NCI-H226 (cell line): ENCODE results near the gene DNASE2B.
A peak's percentile ranks its signal among the peaks of the same experiment; 100 is the strongest.

Experiments used
- DNase-seq: peaks from one replicate; pipeline ENCODE4 v3.0.0-alpha.2; 2015

The DNASE2B gene

DNA sequence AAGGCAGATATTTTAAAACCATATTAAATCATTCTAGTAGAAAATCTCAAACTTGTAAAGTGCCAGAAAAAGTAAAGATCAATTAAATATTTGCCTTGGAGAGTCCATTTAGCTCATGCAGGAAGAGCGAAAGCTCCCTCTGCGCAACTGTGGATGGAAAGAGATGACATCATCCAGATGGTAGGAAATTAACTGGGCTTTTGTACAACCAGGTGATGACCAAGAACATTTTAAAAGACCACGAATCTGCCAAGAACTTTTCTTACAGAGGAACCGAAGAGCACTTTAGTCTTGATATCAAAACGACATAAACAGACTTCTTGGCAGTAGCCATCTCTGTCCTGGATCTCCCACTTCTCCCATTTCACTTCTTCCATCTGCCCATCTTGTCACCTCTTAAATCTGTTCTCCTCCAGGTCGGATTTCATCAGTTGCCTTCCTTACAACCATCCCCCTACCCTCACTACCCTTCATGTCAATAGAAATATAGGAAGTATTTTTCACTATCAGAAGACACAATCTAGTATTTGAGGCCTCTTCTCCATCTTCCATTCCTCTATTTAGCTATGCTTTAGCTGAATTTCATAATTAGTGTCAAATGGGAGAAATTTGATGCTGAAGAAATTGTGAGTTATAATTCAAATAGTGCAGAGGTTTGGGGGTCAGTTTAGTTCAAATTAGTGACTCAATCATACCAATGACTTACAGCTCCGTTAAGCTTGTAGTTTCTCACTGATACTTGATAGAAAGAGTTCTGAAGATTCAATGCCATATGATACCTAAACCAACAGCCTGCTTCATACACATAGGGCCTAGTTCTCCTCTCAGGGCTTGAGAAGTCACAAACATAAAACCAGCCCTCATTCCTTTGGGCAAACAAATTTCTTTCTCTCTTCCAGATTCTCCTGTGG is 22.0 kb upstream of the DNASE2B start:
- no peak for DNase-seq

DNA sequence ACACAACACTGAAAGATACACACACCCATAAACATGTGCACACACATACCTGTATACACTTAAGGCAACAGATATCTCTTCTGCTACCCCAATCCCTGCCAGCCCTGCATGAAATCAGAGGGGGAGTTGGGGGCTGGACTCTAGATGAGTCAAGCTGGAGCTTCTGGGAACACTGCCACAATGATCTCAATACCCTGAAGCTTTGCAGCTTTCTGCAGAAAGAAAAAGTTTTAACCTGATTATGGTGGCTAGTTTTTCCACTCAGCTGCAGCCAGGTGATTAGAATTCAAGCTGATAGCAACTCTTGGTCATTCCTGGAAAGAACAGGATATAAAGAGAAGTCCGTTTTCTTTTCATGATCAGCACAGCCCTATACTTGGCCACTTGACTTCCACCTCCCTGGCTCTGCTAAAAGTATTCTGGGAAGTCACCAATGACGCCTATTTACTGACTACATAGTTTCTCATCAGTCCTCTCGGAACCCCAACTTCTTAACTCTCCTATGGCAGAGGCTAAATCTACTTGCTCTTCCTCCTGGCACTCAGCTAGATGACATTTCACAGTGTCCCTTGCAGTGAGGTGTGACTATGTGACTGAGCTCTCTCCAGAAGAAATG is 20.7 kb upstream of the DNASE2B start:
- peak; percentile 79 for DNase-seq

DNA sequence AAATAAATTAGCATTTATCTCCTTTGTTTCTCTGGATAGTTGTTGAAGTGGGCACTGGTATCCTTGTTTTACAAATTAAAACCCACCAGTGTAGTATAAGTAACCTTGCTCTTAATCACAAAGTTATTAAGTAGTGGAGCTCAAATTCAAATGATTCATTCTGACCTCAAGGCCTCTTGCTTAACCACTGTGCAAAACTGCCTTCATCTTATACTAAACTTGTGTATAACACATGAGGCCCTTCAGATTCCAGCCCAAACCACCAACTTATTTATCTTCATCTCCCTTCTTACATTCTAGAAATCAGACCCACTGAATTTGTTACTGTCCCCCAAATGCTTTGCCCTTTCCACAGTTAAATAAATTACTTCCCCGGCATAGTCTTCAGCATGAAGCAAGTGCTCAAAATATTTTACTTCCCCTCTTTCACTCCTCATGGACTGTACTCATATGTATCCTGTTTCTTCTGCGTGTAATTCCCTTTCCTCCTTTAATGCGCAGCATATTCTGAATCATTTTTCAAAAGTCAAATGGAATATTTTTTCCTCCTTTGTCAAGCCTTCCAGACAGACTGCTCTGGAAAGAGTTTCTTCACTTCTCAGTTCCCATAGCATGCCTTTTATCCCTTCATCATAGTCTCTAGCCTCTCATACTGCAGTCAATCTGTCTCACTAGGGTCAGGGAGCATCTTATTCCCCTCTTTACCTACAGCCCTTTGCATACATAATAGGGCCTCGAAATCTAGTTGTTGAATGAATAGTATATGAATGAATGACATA is 19.0 kb upstream of the DNASE2B start:
- DNase-seq, result peak; percentile 72

DNA sequence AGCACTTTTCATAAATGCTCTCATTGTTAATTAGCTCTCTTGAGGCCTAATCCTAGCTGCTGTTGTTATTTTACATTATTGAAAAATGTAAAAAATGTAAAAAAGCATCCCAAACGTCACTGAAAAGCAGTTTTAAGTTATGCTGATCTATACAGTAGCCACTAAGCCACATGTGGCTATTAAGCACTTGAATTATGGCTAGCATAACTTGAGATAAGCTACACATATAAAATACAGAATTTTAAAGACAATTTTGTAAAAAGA is 18.4 kb upstream of the DNASE2B start:
- DNase-seq, result no peak

DNA sequence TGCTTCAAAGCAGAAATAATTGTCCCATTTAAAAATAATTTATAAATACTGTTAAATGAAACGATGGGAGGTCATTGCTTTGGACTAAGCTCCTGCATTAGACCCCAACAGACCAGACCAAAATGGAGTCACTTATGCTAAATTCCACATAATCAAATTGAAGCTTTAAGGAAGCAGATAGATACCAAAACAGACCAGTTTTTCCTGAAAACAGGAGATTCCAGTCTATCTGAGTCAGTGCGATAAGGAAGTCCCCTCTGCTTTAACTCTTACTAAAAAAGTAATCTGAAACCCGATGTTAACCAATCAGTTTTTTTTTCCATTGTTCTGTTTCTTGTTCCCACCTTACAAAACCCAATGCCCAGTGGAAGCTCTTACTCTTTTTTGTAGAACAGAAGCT is 16.2 kb upstream of the DNASE2B start:
- no peak for DNase-seq

DNA sequence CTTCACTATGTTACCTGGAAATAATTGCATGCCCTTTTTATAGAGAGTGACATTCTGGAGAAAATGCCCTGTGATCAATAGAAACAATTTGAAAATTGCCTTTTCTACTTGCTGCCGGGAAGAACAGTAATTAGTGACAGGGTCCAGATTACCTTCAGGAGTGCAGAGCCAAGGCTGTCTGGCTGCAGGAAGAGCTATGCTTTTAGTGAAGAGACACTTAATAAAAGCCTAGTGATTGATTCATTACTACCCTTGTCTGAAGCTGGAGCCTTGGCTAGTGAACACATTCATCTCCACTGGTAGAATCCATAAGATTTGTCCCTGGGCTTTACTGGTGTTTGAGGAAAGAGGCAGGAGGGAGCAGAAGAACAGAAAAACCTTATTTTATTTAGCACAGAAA is 12.9 kb upstream of the DNASE2B start:
- no peak for DNase-seq

DNA sequence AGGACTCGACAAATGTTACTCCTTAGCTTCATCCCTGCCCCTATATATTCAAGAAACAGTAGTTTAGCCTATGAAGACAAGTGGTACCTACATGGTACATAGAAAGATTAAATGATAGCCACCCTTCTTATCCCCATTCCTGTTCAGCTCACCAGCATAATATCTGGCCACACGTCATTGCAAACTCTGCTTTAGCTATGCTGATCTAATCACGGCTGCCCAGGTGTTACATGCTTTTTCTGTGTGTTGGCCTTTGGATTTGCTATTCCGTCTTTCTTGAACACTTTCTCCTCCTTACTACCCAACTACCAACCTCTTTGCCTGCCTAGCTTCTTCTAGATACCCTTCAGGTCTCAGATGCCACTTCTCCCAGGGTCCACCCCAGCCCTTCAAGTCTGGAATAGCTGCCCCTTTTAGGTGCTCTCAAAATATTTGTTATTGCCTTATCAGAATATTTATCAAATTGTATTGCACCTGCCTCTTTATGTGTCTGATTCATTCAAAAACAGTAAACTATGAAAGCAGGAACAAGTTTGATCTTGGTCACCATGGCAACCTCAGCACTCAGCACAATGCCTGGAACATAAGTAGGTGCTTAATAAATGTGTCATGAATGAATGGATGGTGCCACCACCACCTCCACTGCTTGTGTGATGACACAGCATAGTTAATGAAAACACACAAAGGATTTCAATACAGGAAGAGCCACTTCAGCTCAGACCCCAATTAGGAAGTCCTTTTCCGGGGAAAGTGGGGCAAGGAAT is 11.4 kb upstream of the DNASE2B start:
- DNase-seq, result no peak

DNA sequence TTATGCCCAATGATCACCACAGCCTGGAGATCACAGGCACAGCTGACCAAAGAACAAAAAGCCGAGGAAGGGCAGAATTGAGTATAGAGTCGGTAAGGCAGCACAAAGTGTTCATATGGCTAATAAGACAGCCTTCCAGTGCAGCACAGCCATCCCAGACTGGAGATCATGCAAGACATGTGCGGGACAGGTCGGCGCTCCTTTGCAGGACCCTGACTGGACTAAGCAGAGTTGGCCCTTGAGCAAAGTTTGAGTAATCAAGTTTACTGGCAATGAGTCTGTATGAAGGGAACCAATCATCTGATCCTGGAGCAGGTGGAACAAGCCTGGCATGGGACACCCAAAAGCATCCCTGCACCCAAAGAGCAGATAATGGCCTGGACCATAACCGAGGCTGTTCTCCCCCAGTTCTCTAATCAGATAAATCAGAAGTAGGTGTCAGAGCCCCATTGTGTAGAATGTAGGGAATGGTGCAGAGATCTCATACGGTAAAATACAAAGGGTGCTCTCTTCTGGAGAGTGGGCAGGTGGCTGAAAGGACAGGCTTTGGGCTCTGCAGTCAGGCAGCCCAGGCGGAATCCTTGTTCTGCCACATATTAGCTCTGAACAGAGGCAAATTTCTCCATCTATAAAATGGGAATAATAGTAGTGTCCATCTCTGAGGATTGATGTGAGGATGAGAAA is 10.7 kb upstream of the DNASE2B start:
- DNase-seq, result no peak

DNA sequence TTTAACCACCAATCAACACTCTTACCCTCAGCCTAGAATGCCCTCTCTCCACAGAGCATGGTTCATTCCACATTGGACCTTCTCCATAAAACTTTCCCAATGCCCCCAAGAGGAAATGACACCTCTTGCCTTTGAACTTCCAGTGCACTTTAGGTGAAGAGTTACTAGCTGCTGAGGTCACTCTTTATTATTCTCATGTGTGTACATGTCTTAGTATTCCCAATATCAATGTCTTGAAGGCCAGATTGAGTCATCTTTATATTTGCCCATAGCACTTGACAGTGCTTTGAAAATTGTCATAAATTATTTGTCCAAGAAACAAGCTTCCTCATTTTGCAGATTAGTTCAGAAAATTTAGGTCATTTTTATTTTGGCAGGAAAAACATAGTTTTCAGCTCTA is 8.1 kb upstream of the DNASE2B start:
- DNase-seq, result no peak

DNA sequence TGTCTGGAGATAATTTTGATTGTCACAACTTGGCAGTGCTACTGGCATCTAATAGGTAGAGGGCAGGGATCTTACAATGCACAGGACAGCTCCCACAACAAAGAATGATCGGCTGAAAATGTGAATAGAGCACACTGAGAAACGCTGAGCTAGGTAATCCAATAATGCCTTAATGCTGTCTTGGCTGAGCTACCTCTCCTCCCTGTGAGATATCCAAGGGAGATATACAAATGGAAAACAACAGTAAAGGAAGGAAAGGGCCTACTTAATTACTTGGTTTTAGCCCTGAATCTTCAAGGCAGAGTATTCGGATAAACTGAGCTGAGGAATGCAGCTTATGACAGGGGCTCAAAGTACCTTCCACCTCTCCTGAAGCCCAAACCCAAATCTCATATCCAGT is 2.9 kb downstream of the DNASE2B start:
- DNase-seq, result no peak

DNA sequence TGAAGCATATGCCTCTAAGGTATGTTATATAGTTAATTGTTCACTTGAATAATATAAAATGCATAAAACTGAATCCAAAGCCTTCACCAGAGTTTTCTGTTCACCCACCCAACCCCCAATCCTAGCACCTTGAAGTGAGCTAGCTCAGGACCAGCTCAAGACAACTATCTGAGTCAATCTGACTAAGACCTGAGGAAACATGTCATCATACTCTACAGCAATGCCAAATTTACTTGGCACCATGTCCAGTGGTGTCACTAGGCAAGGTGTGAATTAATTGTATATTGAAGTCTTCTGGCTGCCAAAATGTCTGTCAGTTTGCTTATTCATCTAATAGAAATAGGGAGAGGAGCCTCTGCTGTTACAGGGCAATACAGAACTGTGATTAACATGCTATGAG is 3.8 kb downstream of the DNASE2B start:
- DNase-seq, result peak; percentile 26

DNA sequence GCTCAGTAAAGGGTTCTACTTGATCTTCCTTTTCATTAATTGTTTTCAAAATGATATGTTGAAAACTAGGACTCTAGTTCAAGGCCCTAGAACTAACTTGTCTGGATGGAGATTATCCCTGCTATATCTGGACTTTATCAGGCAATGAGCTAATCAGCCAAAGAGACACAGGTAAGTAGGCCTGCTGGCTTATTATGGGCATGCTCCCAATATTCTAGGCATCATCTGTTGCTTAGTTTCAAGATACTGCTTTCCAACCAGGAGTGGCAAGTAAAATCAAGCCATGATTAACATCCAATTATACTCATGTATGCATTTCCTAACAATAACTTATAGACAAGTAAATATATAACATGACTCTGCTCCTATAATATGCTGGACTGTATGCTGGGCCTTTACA is 4.2 kb downstream of the DNASE2B start:
- DNase-seq, result no peak

DNA sequence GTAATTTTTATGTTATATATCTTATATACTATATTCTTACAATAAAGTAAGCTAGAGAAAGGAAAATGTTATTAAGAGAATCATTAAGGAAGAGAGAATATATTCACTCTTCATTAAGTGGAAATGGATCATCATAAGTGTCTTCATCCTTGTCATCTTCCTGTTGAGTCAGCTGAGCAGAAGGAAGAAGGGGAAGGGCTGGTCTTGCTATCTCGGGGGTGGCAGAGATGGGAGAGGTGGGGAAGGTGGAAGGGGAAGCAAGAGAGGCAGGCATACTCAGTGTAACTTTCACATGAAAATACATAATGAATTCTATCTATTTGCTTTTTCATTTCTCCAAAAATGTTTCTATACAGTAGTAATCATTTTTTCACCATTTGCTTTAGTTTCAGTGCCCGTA is 5.1 kb downstream of the DNASE2B start:
- DNase-seq, result no peak

DNA sequence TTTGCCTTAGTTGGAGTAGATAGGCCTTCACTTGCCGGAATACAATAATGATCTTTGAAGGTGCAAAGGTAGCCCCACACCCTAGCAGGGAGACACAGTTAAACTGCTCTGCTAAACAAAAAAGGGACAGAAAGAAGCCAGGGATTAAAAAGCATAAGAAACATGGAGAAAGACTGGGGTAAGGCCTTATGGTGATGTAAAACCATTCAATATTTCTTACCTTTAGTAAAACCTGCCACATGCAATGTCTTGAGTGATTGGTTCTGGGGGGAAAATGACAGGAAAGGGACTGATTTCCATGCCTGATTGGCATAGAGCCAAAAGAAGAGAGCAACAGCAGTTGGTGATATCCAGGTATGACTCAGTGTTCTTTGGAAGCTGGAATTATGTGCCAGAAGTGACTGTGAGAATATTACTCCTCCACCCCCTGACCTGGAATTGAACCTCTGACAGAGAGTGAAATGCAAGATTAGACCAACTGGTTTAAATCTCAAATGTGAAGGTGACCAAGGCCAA is 8.1 kb downstream of the DNASE2B start:
- DNase-seq, result peak; percentile 67

DNA sequence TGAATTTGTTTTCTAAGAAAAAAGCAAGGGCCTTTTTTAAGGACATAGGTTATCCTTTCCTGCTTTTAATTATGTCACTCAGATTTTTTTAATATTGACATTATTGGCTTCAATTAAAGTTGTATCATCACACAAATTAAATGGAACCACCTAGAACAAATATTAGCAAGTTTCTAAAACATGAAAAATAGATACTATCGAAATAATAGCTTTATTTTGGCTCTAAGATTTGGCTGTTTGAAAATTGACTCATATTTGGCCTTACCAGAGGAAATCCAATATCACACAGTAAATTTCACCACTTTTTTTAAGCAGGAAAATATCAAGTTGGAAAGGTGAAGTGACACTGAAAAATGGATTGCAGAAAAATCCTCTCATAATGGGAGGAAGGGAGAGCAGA is 9.2 kb downstream of the DNASE2B start:
- DNase-seq, result no peak

DNA sequence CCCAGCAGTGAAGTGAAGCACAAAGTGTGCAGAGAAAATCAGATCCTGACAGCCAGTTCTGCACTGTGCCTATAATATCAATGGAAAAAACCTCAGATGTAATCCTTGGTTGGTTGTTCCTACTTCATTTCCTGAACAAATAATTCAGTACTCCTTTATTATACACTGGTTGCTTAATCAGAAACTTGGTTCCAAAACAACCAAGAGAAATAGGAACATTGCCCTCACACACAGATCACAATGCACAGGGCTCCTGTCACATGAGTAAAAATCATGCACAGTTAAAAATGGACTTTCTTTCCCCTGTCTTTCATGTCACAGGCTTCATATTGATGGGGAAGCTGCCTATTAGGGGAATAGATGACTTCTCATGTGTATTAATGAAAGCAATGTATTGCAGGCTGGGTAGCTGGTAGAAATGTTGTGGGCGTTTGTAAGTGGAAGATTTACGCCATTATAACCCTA is 9.7 kb downstream of the DNASE2B start:
- DNase-seq, result no peak

DNA sequence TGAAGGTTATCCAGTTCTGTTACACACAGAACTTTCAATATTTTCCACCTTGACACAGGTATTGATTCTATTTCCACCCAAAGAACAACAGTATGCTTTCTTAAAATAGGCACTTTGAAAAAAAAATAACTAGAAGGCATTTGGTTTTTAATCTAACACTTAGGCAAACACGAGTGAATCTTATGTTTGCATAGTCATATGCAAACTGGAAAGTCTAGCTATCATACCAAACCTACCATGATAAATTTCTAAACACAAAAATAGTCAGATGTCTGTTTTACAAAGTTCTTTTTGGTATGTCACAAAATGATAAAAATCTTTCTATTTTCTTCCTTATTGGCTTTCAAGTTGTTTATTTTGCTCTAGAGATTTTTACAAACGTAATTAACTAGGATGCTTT is 11.6 kb downstream of the DNASE2B start:
- DNase-seq, result no peak

DNA sequence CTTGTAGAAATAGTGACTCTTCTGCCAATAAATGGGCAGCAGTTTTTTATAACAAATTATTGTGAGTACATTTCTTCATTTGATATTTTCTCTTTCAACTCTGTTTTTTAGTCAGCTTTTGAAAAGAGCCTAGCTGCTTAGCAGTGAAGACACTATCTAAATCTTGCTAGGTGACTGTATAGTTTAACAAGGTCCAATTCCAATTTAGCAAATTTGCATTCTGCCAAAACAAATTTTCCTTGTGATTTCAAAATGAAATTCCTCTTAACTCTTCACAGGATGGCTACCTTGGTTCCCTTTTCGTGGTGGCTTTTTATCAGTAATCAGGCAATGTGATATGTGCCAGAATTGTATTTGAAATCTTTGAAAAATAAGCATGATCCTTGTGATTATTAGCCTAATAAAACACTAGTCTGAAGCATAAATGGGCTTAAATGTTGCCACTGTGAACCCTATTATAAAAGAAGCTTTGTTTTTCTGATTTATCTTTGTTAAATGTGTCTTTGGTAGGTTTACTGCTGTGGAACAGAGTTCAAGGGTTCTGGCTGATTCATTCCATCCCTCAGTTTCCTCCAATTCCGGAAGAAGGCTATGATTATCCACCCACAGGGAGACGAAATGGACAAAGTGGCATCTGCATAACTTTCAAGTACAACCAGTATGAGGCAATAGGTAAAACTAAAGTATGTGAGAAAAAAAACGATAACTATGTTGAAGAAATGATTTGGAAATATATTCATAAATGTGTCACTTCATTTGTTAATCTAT is 12.2 kb downstream of the DNASE2B start:
- no peak for DNase-seq

DNA sequence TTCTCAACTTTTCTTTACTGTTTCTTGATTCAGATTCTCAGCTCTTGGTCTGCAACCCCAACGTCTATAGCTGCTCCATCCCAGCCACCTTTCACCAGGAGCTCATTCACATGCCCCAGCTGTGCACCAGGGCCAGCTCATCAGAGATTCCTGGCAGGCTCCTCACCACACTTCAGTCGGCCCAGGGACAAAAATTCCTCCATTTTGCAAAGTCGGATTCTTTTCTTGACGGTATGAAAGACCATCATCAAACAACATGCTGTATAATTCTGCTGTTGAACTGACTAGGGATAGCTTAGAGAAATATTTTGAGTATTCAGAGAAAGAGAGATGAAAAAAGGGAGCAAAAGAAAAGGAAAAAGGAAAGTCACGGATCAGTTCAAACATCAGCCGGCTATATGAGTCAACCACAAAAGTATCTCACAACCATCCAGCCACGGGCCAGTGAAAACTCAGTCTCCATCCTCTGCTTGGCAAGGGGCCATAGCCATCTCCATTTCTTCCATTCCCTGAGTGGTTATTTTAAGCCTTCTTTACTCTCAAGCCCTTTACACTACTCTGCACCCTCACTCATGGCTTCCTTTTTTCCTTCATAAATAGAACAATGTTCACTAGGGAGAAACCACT is 14.1 kb downstream of the DNASE2B start:
- no peak for DNase-seq

DNA sequence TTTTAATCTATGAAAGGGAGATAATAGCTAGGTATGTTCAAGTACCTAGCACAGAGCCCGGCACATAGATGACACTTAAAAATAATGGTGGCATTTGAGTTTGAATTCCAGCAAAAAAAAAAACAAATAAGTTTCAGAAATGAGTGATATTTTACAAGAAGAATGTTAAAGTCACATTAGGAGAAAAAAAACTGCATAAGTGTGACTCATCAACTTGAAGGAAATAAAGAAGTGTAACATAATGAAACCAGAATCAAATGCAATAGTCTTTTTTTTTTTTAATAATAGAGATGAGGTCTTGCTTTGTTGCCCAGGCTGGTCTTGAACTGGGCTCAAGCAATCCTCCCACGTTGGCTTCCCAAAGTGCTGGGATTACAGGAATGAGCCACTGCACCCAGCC is 17.1 kb downstream of the DNASE2B start:
- DNase-seq, result no peak

DNA sequence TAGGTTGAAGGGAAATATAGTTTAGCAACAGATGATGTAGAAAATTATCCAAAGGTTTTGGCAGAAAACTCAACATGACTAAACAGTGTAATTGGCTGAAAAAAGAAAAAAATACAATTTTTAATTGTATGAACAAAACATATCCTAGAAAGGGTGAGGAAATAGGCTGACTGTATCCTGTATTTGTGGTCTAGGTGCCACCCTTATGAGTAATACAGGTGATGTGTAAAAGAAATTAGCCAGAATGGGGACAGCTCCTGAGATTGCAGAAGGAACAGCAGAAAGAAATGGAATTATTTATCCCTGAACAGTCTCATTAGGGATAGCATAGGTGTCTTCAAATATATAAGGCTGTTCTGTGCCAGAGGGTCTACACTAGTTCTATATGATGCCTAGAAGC is 24.6 kb downstream of the DNASE2B start:
- DNase-seq, result no peak
